OCI-M1 (cell line): ENCODE results near the gene ST6GAL1.
"Not testable (repeated sequence)": the region's sequence is repeated elsewhere in the genome, so short reads cannot be mapped to it uniquely, and the experiment has no call there.

Experiments used
- DNase-seq: peaks from one replicate; lab custom pipeline; 2025; lab: John Stamatoyannopoulos, UW

The ST6GAL1 gene

DNA sequence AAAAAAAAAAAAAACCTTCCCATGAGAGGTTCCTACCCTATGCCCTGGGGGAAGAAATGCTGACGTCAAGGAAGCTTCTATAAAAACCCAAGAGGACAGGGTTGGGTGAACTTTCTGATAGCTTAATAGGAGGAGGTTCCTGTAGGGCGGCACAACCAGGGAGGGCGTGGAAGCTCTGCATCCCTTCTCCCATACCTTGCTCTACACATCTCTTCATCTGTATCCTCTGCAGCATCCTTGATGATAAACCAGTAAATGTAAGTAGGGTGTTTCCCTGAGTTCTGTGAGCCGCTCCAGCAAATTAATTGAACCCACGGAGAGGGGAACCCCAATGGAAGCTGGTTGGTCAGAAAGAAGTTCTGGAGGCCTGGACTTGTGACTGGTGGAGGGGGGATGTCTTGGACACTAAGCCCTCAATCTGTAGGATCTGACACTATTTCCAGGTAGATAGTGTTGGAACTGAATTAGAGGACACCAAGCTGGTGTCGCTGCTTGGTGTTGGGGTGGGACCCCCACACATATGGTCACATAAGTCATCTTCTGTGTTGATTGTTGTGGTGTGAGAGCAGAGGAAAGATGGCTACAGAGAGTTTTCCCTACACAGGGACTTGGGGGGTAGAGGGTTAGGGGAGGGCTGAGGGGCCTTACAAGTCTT is 91.5 kb downstream of the ST6GAL1 start:
- DNase-seq = no peak

DNA sequence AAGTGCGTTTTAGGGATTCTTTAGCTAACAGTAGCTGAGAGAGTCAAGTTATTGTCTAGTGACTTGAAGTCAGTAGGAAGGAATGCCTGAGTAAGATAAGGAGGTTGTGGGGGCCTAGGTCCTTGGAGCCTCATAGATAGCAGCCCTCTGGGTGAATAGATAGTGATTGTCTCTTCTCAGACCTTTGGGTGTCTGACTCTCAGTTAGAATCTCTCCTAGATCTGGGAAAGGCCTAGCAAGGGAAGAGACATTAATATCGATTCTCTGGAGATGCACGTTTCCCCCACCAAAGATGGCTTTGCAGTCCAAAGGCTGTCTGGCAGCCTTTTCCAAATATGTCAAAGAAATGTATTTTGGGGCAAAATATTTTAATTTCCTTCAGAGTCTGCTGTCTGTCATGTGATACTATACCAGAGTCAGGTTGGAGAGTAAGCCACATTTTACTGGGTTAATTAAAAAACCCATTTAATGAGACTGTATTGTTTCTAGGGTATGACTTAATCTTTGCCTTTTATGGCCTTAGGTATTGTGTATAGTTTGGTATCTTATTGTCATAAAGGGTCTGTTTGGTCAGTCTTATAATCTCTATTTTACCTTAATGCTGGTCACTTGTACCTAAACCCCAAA is 92.2 kb downstream of the ST6GAL1 start:
- DNase-seq = peak; percentile 92

DNA sequence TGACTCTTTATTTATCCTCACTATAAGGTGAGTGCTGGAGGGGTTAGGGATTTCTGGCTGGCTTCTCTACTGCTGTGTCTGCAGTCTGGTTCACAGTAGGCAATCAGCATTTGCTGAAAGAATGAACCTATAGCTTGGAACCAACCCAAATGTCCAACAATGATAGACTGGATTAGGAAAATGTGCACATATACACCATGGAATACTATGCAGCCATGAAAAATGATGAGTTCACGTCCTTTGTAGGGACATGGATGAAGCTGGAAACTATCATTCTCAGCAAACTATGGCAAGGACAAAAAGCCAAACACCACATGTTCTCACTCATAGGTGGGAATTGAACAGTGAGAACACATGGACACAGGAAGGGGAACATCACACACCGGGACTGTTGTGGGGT is 93.0 kb downstream of the ST6GAL1 start:
- not testable (repeated sequence) for DNase-seq

DNA sequence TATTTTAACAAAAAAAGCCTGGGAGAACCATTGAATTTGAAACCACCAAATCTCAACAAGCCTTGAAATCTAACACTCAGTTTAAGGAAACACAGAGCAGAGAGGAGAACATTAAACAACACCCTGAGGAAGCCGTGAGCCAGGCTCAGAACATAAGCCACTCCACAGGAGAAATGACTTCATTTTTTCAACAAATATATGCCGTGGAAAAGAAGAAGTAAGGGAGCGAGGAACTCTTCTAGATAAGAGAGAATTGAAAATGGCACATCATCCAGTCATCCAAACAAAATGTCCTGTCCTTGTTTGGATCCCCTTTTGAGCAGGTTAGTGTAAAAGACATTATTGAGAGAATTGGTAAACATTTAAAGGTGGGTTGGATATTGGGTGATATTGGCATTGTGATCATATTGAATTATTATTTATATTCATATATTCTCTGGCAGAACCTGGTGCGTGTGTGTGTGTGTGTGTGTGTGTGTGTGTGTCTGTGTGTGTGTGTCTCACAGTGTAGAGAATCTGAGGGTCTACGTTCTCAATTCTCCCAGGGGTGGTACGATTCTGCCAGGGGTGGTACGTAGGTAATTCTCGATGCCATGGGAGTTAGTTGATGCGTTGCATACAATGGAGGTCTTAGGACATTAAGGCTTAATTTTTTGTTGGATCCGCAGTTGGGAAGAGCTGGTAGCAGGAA is 94.4 kb downstream of the ST6GAL1 start:
- DNase-seq = peak; percentile 22

DNA sequence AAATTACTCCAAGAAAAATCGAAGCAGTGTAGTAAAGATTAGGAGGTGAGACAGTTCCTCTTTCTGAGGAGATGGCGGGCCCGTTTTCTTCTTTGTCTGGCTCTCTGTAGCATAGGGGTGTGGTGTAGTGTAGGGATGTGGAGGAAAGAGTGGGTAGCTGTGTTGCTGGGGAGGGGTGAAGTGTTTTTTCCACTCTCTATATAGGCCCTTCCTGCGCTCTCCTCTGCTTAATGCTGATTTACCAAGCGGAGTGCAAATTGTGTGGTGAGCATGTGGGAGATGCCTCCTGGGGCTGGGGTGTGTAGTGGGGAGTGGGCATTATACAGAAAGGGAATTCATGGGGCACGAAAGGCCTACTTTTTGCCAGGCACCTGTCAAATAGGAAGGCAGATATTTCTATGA is 94.9 kb downstream of the ST6GAL1 start:
- DNase-seq = peak; percentile 49

DNA sequence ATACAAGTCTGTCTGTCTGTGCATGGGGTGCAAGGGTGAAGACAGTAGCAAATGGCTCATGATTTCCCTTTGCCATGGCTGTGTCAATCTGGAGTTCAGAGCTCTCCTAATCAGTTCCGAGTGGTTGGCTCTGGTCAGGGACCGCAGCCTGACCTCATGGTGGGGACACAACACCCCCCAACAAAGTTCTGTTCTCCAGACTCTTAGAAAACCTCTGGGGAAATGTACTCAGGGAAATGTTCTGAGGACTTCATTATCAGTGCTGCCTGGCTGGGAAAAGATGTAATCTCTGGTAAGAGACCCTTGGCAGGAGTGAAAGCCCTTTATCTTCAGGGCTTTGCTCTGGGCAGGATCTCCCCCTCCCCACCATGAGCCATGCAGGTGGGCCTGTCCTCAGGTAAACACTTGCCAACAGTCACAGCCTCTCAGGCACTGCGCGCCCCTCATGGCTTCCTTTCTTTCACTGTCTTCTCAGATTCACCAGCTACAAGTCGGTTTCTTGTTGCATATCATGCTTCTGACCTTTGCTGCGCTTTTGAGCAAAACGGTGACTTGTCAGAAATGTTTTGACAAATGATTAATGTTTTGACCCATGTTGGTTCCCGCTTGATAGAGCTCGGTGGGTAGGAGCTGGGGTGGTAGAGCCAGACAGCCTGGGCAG is 95.5 kb downstream of the ST6GAL1 start:
- DNase-seq = peak; percentile 51

DNA sequence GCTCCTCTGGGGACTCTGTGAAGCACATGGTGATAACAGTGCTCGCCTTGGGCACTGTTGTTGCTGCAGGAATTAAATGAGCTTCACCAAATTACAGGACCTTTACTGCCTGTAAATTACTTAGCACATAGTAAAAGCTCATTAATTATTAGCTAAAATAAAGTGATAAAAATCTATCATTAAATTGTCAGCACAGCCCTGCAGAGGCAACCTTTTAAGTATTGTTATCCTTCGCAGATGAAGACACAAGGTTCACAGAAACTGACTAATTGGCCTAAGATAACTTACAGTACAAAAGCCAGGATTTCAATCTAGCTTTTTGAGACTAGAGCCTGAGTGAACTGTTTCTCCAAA is 96.0 kb downstream of the ST6GAL1 start:
- DNase-seq = no peak

DNA sequence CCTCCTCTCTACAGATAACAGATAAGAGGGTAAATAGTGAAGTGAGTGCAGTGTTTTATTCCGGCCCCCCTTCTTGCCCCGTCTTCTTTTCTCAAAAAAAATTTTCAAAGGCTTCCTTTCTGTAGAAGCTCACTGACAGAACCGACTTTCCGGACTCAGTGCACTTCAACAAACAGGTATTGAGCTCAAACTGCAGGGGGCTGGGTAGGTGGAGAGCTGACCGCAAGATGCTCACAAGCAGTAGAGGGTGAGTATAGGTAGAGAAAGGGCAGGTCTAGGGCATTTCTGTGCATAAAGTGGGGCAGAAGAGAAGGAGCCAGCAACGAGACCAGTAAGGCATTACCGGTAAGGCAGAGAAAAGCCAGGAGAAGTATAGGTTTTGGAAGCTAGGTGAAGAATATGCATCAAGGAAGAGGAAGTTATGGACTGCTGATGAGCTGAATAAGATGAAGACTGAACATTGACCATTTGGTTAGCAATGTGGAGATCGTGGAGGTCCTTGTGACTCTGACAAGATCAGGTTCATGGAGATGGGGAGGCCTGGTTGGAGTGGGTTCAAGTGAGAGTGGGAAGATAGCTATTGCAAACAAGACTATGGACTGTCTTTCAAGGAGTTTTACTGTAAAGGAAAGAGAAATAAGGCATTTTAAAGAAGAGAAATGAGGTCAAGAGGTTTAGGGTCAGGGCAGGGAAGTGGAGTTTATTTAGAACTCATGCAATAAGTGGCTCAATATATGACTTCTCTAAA is 97.4 kb downstream of the ST6GAL1 start:
- peak; percentile 5 for DNase-seq

DNA sequence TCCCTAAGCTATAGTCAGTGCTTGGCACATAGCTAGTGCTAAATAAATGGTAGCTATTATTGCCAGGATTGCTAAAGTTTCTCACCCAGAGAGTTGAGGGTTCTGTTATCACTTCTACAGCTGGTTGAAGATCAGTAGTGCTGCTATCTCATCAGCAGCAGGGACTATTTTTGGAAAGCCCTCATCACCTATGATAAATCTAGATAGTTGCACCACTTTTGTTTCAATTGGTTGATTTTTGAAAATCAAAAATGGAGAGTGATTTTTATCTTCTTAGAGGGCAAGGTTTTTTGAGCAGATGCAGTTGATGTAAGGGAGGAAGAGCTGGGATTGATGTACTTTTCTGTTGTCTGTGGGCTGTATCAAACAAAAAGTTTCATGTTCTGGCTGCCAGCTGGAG is 101.6 kb downstream of the ST6GAL1 start:
- no peak for DNase-seq

DNA sequence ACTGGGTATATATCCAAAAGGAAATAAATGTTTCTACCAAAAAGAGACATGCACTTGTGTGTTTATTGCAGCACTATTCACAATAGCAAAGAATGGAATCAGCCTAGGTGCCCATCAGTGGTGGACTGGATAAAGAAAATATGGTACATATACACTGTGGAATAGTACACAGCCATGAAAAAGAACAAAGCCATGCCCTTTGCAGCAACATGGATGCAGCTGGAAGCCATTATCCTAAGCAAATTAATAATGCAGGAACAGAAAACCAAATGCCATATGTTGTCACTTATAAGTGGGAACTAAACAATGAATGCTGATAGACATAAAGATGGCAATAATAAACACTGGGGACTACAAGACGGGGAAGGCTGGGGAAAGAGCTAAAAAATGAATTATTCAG is 106.1 kb downstream of the ST6GAL1 start:
- no peak for DNase-seq

DNA sequence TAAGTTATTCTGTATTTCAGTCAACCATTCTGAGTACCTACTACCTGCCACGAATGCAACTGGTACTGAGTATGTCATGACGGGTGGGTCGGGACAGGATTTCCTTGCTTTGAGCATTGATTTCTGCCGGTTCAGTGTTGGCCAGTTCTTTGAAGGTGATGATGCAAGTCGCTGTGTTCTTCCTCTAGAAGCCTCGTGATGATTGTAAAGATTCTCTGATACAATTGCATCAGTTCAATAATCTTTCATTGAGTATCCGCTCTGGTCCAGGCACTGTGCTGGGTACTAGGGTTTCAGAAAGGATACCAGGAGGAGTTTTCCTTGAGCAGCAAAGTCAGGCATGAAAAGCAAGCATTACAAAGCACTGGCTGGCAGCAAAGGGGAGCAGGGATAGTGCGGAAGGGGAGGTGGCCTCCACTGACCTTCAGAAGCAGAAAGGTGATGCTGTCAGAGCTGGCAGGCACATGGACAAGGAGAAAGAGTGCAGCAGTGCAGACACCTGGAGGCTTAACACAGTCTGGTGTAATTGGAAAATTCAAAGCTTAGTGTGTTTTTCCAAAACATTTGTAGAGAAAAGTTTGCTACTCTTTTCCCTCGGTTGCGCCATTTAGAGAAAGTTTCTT is 108.9 kb downstream of the ST6GAL1 start:
- DNase-seq = no peak

DNA sequence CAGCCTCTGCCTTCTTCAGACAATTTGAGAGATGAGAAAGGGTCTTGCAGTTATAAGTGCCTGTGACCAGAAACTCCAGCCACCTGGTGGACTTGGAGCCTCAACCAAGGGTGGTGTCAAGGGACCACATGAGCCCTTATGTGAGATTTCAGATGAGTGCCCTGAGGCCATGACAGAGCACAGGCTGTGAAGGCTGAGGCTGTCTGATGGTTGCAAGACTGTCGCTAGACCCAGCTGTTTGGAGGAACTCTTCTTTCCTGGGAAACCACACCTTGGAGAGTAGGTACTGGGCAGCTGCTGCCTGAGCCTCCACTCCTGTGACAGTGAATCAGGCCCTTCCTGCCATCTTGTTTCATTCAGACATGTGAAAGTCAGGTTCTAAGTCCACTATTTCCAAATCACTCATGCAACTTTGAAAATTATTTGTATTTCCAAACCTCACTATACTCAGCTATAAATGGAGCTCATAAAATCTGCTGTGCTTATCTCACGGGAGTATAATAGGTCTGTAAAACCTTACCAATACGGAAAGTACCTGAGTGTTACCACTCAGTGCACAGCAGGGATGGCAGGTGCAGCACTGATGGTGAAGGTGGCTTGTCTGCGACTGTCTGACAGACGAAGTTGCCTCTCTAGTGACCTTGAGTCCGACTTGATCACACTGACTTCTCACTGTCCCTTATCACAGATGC is 109.5 kb downstream of the ST6GAL1 start:
- no peak for DNase-seq

DNA sequence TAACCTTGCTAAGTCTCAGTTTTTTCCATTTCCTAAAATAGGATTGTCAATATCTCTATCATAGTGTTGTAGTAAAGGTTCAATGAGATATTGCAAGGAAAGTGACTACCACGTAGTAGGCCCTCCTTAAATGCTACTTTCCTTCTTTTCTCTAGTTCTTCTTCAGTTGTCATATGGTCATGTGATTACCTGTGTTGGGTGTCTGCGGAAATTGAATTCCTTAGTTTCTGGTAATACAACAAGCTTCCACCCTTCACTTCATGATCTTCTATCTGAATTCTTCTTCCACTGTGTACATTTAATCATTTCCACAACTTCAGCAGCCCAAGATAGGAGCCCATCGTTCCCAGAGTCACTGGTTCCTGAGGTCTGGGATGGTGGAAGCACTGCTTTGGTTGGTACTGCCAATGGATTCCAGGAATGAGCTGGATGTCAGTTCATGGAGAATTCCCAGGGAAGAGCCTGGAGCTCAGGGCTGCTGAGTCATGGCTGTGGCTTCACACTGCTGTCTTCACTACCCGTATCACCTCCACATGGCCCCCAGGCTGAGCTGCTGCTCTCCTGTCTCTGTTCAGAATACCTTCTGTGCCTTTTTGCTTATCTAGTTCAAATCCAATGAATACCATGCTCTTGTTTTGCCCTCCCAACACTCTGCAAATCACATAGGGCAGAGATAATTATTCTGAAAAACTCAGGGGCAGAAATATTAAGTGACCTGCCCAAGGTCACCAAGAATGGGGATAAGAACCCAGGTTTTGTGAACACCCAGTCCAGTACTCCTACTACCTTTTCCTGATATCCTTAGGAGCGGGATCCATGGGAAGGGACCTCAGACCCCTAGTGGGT is 110.4 kb downstream of the ST6GAL1 start:
- DNase-seq = no peak

DNA sequence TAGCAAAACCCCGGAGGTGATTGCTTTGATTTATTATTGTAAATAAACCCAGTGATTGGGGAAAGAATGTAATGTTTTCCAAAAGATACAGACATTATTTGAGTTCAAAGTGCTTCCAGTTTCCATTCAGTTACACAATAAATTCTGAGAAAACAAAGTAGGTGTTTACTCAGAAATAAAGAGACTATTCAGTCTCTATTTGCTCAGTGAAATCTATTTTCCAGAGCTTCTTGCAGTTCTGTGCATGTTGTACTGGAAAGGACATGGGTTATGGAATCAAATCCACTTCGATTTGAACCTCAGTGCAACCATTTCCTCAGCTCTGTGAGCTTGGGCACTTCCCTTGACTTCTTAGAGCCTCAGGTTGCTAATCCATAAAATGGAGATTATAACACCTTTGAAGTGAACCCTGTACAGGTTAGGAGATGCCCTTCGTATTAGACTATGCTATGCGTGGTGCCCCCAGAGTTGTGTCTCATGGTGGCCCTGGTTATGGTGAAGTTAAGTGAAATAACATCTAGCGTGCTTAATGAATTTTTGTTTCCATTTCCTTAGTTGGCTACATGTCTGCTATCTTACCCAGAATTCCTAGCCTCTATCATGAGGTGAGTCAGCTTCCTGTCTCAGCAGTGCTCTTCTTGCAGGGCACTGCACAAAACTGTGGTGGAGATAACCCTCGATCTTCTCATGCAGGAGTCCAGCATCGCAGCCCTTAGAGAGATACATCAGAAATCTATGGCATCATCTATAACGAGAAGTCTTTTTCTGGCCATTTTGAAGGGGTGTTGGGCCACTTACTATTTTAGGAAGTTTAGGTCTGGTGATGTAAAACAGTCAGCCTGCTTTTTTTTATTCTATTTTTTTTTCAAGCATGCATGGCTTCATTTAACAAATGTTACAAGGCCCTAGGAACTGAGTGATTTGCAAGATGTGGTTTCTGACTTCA is 111.3 kb downstream of the ST6GAL1 start:
- DNase-seq = peak; percentile 40

DNA sequence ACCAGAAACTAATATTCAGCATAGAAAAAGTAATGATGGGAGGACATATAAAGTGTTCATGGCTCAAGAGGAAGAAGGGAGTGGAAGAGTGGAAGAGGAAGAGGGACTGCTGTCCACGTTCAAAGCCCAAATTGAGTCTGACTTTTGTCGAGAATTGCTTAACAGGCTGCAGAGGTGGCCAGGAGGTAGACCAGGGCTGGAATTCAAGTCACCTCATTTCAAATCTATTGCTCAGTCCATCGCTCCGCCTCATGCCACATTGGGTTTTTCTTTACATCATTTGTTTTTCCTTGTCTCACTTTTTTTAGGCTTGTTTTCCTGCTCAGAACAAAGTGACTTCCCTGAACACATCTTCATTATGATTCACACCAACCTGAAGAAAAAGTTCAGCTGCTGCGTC is 112.0 kb downstream of the ST6GAL1 start:
- no peak for DNase-seq

DNA sequence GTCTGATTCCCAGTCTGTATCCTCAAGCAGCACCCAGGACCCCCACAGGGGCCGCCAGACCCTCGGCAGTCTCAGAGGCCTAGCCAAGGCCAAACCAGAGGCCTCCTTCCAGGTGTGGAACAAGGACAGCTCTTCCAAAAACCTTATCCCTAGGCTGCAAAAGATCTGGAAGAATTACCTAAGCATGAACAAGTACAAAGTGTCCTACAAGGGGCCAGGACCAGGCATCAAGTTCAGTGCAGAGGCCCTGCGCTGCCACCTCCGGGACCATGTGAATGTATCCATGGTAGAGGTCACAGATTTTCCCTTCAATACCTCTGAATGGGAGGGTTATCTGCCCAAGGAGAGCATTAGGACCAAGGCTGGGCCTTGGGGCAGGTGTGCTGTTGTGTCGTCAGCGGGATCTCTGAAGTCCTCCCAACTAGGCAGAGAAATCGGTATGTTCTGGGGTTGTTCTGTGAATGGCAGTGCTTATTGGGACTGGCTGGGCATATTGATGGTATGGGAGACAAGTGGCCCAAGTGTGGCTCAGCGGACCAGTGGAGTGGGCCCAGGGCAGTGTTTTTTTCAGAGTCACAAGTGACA is 112.6 kb downstream of the ST6GAL1 start:
- DNase-seq = no peak

DNA sequence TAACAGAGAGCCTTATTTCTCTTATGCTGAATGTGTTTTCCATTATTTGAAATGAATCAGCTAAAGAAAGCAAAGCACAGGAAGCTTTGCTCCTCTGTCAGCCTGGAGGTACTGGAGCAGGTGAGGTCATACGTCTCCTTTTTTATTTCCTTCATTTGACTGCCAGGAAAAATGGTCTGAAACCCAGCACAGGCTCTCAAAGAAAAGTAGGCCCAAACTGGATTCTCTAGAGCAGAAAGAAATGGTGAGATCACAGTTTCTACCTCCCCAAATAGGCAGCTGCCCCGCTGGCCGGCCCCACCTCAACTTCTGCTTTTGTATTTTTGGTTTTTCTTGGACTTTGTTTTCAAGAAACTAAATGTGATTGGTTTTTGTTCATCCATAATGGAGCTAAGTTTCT is 113.9 kb downstream of the ST6GAL1 start:
- DNase-seq = peak; percentile 70

DNA sequence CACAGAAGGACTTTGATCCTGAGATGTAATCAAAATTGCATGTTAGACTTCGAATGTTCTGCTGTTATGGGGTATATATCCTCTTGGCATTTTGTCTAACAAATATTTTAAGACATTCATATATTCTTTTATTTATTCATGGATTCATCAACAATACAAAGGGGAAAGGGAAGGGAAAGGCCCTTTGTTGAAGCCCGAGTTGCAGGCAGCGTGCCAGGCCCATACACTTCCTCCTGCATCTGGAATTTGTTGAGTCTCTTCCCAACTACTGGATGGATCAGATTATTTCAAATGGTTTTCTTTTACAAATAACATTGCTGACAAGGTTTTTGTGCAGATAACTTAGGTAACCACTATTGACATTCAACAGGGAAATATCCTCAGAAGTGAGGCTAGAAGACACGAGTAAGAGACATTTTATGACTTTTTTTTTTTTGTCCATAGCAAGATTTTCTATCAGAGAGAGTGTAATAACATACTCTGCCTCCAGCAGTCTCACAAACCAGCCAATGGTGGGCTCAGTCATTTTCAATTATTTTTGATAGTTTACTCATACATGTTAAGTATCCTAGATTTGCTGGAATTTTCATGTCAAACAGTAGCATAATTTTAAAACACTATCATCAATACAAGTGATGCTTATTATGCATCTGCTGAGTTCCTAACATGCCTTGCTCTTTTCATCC is 114.7 kb downstream of the ST6GAL1 start:
- DNase-seq = peak; percentile 8
